ENCODE measurements around the gene POLR2F.
"Not testable (repeated sequence)": the region's sequence is repeated elsewhere in the genome, so short reads cannot be mapped to it uniquely, and the experiment has no call there.

The POLR2F gene

GRCh38 chr22:37973271-37974170 lies 20.0 kb downstream of the POLR2F start:
- H3K4me3 ChIP-seq (ENCODE audit: low read depth, low read length), result no peak overlapping the region
- no peak for DNase-seq (ENCODE audit: low read depth)
- TF ChIP-seq CTCF (IDR thresholded peaks at IDR 0.05; ENCODE audit: control insufficient read depth, extremely low read depth, insufficient read depth), result no peak

DNA sequence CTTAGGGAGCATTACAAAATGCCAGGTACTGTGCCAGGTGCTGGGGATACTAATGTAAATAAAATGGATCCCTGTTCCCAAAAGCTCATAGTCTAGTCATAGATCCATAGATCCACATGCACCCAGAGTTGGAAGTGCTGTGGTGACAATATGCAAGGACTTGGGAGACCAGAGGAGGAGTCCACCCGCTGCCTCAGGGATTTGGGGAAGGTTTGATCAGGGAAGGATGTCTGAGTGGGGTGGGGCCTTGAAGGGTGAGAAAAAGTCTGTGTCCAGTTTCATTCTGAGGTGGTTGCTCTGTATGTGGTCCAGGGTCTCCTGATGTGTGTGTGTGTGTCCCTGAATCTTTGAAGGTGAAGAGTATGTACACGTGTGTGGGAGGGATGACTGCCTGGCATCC lies 21.7 kb downstream of the POLR2F start:
- TF ChIP-seq CTCF (IDR thresholded peaks at IDR 0.05; ENCODE audit: control insufficient read depth, extremely low read depth, insufficient read depth), result no peak
- DNase-seq (ENCODE audit: low read depth), result no peak
- H3K4me3 ChIP-seq (ENCODE audit: low read depth, low read length), result no peak overlapping the region

GRCh38 chr22:37976022-37976421 lies 22.5 kb downstream of the POLR2F start:
- not testable (repeated sequence) for DNase-seq (ENCODE audit: low read depth); H3K4me3 ChIP-seq (ENCODE audit: low read depth, low read length)

DNA sequence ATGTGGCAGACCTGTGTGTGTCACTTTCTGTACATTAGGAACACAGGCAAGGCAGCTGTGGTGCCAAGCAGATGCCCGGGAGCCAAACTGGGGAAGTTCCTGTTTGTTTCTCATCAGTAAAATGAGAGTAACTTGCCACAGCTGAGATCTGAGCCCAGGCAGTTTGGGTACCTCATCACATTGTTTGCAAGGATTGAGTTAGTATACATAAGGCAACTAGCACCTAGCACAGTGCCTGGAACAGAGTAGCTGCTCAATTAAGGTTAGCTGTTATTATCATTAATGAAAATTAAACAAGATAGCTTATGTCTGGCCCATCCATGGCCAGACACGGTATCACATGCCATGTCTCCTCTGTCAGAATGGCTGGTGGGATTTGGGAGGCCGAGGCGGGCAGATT lies 23.0 kb downstream of the POLR2F start:
- no peak for DNase-seq (ENCODE audit: low read depth)
- no peak overlapping the region for H3K4me3 ChIP-seq (ENCODE audit: low read depth, low read length)
- no peak for TF ChIP-seq CTCF (IDR thresholded peaks at IDR 0.05; ENCODE audit: control insufficient read depth, extremely low read depth, insufficient read depth)

- H3K4me3 ChIP-seq (ENCODE audit: low read depth, low read length), result no peak overlapping the region
- no peak for DNase-seq (ENCODE audit: low read depth)
- TF ChIP-seq CTCF (IDR thresholded peaks at IDR 0.05; ENCODE audit: control insufficient read depth, extremely low read depth, insufficient read depth), result no peak
Measured at GRCh38 chr22:37979782-37980181, 26.3 kb downstream of the POLR2F start.

GRCh38 chr22:37981282-37982011 lies 27.9 kb downstream of the POLR2F start:
- DNase-seq (ENCODE audit: low read depth), result no peak
- H3K4me3 ChIP-seq (ENCODE audit: low read depth, low read length), result no peak overlapping the region
- TF ChIP-seq CTCF (IDR thresholded peaks at IDR 0.05; ENCODE audit: control insufficient read depth, extremely low read depth, insufficient read depth), result no peak

DNA sequence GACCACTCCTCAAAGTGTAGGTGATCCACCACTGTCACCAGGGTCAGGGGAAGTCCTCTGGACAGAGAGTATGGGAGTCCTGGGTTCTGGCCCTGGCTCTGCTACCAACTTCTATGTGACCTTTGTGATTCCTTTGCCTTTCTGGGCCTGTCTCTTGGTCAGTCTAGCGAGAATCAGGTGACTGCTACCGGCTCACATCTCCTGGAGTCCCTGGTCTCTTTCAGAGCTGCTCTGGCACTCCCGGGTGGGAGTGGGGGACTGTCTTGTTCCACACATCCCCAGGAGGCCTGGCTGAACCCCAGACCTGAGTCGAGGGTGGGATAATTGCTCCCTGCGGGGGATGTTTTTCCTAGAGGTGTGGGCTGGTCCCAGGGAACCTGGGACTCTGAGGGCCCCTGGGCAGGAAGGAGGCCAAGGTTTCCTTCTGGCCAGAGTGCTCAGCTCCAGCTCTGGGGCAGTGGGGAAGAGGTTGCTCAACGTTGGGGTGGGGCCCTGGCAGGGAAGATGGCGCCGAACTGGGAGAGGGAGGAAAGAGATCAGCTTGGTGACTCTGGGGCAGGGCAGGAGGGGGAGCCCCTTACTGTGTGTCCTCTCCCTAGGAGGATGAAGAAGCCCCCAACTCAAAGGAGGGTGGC lies 28.8 kb downstream of the POLR2F start:
- no peak overlapping the region for H3K4me3 ChIP-seq (ENCODE audit: low read depth, low read length)
- TF ChIP-seq CTCF (IDR thresholded peaks at IDR 0.05; ENCODE audit: control insufficient read depth, extremely low read depth, insufficient read depth), result no peak
- DNase-seq (ENCODE audit: low read depth), result no peak
